Calu3 (cell line): ENCODE measurements around the gene ARHGEF2. TPM values are rescaled to one million over a fixed set of nuclear protein-coding genes. Genes with fewer than 3 reads are reported as not detected.
A peak's percentile ranks its signal among the peaks of the same experiment; 100 is the strongest.

Experiments
- BruUV-seq: library from RNA; stranded (reverse); fragments of 400-500 nt; replicated peaks from 2 replicates; lab custom pipeline; 2021; lab: Mats Ljungman, UMichigan
- CTCF ChIA-PET: fragments of 300-600 bp; sonication (Branson Sonifier 250); formaldehyde crosslinking; loops from one replicate; lab custom pipeline; 2022; ENCODE audit warnings: antibody characterized with exemption; lab: Charles Lee
- DNase-seq: peaks from one replicate; pipeline ENCODE4 v3.0.0; 2022
- H3K27ac Mint-ChIP-seq: one replicate; pipeline ENCODE4 v1.8.0; 2022; ENCODE audit warnings: mixed read lengths; ENCODE audit not compliant: unreplicated experiment
- H3K27me3 Mint-ChIP-seq: one replicate; pipeline ENCODE4 v1.8.0; 2022; ENCODE audit warnings: mixed read lengths; ENCODE audit not compliant: unreplicated experiment
- H3K36me3 Mint-ChIP-seq: one replicate; pipeline ENCODE4 v1.8.0; 2022; ENCODE audit warnings: mild to moderate bottlenecking, moderate library complexity, mixed read lengths; ENCODE audit not compliant: insufficient read depth, unreplicated experiment
- H3K4me1 Mint-ChIP-seq: one replicate; pipeline ENCODE4 v1.8.0; 2022; ENCODE audit warnings: mild to moderate bottlenecking, low read depth, mixed read lengths; ENCODE audit not compliant: unreplicated experiment
- H3K4me3 Mint-ChIP-seq: one replicate; pipeline ENCODE4 v1.8.0; 2022; ENCODE audit warnings: mild to moderate bottlenecking, low read depth, moderate library complexity, mixed read lengths; ENCODE audit not compliant: unreplicated experiment
- H3K9me3 Mint-ChIP-seq: one replicate; pipeline ENCODE4 v1.8.0; 2022; ENCODE audit warnings: low read depth, mixed read lengths; ENCODE audit not compliant: unreplicated experiment
- intact Hi-C: fragments of 100-400 bp; cut with micrococcal nuclease; formaldehyde crosslinking; loops from one replicate; pipeline ENCODE4 v1.10.0; 2022; ENCODE audit not compliant: unreplicated experiment
- total RNA-seq: library from RNA; stranded (reverse); gene quantifications from 2 replicates; pipeline ENCODE4 v1.2.3, GENCODE V29; 2022
- TF ChIP-seq, protein P1 (sequence below): fragments of 200-600 bp; IDR thresholded peaks from one replicate; pipeline ENCODE4 v1.8.0; 2022; ENCODE audit warnings: antibody characterized with exemption; ENCODE audit not compliant: unreplicated experiment

Gene ARHGEF2
- total RNA-seq, 1 experiment from 2014 or later = 97.6 TPM

DNA sequence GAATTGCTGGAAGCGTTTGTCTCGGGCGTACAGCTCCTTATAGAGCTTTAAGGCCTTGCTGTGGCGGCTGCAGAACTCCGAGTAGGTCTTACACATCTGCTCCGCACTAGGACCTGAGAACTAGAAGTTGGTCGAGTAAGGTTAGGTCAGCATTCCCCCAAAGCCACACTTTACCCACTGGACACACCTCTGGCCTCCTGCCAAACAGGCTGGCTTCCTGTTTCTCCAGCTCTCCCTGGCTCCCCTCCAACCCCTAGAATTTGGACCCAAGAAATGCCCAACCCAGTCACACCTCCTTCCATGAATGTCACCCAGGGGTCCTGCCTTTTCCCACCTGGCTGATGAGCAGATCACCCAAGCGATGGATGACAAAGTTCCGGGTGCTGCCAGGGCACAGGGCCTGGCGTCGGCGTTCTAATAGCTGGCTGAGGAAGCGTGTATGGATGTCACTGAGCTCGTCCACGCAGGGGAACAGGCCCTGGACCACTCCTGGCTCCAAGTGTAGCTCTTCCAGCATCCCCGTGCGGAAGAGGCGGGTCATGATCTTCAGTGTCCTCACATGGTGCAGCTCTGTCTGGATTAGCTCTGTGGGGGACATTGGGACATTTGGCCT, 15.6 kb downstream of the ARHGEF2 start:
- DNase-seq = peak; percentile 68
- Mint-ChIP-seq H3K36me3 (peaks cover 79% of the 10 kb centered on the region), H3K4me1 (peaks cover 34% of the 10 kb centered on the region), H3K27ac (no peak overlapping the region), H3K4me3 (peak overlapping the region; percentile 66), H3K27me3 (no peaks in the 10 kb centered on the region), H3K9me3 (no peaks in the 10 kb centered on the region)
- CTCF ChIA-PET = interaction anchor here (0.6 to 1.5 kb wide), 7 partner anchors 8 to 110 kb away, joined by 3 to 8 read pairs (median 4); partner anchors contain the start of gene ARHGEF2
- TF ChIP-seq, protein P1, sequence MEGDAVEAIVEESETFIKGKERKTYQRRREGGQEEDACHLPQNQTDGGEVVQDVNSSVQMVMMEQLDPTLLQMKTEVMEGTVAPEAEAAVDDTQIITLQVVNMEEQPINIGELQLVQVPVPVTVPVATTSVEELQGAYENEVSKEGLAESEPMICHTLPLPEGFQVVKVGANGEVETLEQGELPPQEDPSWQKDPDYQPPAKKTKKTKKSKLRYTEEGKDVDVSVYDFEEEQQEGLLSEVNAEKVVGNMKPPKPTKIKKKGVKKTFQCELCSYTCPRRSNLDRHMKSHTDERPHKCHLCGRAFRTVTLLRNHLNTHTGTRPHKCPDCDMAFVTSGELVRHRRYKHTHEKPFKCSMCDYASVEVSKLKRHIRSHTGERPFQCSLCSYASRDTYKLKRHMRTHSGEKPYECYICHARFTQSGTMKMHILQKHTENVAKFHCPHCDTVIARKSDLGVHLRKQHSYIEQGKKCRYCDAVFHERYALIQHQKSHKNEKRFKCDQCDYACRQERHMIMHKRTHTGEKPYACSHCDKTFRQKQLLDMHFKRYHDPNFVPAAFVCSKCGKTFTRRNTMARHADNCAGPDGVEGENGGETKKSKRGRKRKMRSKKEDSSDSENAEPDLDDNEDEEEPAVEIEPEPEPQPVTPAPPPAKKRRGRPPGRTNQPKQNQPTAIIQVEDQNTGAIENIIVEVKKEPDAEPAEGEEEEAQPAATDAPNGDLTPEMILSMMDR = no peak
- intact Hi-C loops = loop anchor here (2.0 kb wide), 1 partner anchor 26 kb away; no protein-coding TSS in a partner anchor
- no TSS peak for BruUV-seq

DNA sequence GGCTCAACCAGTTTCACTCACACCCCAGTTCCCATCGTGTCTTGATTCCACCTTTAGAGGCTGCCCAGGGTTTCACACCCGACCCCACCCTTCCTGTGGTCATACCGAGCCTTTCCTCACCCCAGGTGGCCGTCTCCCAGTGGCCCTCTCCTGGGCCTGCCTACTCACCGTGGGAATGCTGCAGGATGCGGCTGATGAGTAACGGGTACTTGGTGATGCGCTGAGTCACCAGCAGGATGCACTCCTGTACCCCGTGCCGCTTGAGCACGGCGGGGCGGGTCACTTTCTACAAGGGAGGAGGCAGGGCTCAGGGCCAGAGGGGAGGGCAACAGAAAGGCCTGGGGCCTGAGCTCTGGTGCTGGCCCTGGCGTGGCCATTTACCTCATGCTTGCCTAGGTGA, 16.4 kb downstream of the ARHGEF2 start:
- Mint-ChIP-seq H3K36me3 (peaks cover 80% of the 10 kb centered on the region), H3K27me3 (no peaks in the 10 kb centered on the region), H3K9me3 (no peaks in the 10 kb centered on the region), H3K27ac (peak overlapping the region; percentile 98), H3K4me3 (peak overlapping the region; percentile 66), H3K4me1 (peaks cover 34% of the 10 kb centered on the region)
- CTCF ChIA-PET = interaction anchor here (0.9 to 1.5 kb wide), 5 partner anchors 13 to 105 kb away, joined by 3 to 8 read pairs (median 4); partner anchors contain the start of gene ARHGEF2
- intact Hi-C loops = loop anchor here (2.0 kb wide), 1 partner anchor 27 kb away; no protein-coding TSS in a partner anchor
- TF ChIP-seq, protein P1 = peak; percentile 59
- no TSS peak for BruUV-seq
- DNase-seq = peak; percentile 86

DNA sequence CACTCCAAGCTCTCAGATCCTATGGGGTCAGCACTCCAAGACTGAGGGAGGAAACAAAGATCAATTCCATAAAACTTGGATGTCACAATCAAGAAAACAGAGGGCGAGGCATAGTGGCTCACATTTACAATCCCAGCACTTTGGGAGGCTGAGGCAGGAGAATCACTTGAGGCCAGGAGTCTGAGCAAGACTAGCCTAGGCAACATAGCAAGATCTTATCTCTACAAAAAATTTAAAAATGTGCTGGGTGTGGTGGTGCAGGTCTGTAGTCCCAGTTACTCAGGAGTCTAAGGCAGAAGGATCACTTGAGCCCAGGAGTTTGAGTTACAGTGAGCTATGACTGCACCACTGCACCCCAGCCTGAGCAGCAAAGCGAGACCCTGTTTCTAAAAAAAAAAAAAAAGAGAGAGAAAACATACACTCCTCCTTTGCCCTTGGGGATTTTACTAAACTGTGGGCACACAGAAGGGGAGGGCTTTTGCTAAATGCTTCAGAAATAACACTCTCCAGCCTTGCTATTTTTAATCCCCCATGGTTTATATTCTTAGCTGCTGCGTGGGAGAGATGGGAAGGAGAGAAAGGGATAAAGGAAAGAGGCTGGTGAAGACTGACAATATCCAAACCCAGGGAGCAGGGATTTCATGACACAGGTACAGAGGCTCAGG, 18.1 kb downstream of the ARHGEF2 start:
- Mint-ChIP-seq H3K9me3 (no peaks in the 10 kb centered on the region), H3K27ac (peak overlapping the region; percentile 98), H3K4me1 (peaks cover 34% of the 10 kb centered on the region), H3K36me3 (peaks cover 77% of the 10 kb centered on the region), H3K4me3 (no peak overlapping the region), H3K27me3 (no peaks in the 10 kb centered on the region)
- CTCF ChIA-PET = interaction anchor here (0.9 kb wide), 1 partner anchor 43 kb away, joined by 3 read pairs; no protein-coding TSS in a partner anchor
- DNase-seq = no peak
- TF ChIP-seq, protein P1 = no peak
- no TSS peak for BruUV-seq
- intact Hi-C loops = no loop called here

DNA sequence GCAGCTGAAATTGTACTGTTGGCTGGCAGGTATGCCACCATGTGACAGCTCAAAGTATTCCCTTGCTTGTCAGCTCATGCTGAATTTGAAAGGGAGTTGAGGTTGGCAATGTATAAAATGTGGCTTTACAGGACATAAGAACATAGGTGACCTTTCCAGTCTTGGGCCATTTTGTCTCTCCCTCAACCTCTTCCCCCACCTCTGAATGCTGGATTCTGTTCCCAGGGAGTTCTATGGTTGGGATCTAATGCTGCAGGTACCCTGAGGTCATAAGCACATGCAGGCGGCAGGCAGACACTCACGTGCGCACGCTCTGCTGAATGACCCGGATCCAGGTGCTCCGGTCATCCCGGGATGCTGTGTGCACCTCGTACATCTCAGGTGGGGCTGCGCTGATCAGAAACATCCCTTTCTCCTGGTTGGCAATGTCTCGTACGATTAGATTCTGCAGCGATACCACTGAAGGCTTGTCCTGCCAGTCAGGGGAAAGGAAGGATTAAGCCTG, 20.9 kb downstream of the ARHGEF2 start:
- TF ChIP-seq, protein P1 = no peak
- intact Hi-C loops = no loop called here
- Mint-ChIP-seq H3K27ac (no peak overlapping the region), H3K4me1 (peaks cover 27% of the 10 kb centered on the region), H3K9me3 (no peaks in the 10 kb centered on the region), H3K4me3 (no peak overlapping the region), H3K36me3 (peaks cover 82% of the 10 kb centered on the region), H3K27me3 (no peaks in the 10 kb centered on the region)
- DNase-seq = no peak
- BruUV-seq = no TSS peak
- CTCF ChIA-PET = interaction anchor here (0.7 to 2.7 kb wide), 4 partner anchors 19 to 74 kb away, joined by 3 to 10 read pairs (median 4); partner anchors contain the start of gene ARHGEF2
